Measurements from ENCODE around the gene ZNF790. TPM values are rescaled to one million over a fixed set of nuclear protein-coding genes. Genes with fewer than 3 reads are reported as not detected.

The ZNF790 gene
- total and polyA plus RNA-seq, 2 of the 13 experiments (the other 11 are each of a cell fraction or from before 2014, with no cell fraction given) = 1.3 to 5.3 TPM

GRCh38 chr19:36837906-36838783 lies at the start of gene ZNF790 (continued):
- TF ChIP-seq ZNF407 (CRISPR knock-in tag; IDR thresholded peaks at IDR 0.05; ENCODE audit: not compliant biosample characterization) (no peak), ARNTL (CRISPR knock-in tag; IDR thresholded peaks at IDR 0.05) (no peak), TCF7 (IDR thresholded peaks at IDR 0.05; ENCODE audit: low read depth) (no peak), MBD4 (IDR thresholded peaks at IDR 0.05; ENCODE audit: borderline replicate concordance, low read length) (no peak), ZSCAN30 (CRISPR knock-in tag; IDR thresholded peaks at IDR 0.05) (no peak; the same call in 1 of the 2 replicates), ZNF354B (CRISPR knock-in tag; IDR thresholded peaks at IDR 0.05) (no peak), NFKBIZ (CRISPR knock-in tag; IDR thresholded peaks at IDR 0.05) (no peak), SMYD3 (CRISPR knock-in tag; IDR thresholded peaks at IDR 0.05) (no peak; the same call in 1 of the 2 replicates), GMEB1 (CRISPR knock-in tag; IDR thresholded peaks at IDR 0.05; ENCODE audit: borderline replicate concordance) (peak; percentile 96), TP53 (CRISPR knock-in tag; conservative IDR thresholded peaks at IDR 0.05) (peak; percentile 76; the same call in 1 of the 2 replicates), REXO4 (CRISPR knock-in tag; IDR thresholded peaks at IDR 0.05; ENCODE audit: borderline replicate concordance) (no peak), ZSCAN21 (CRISPR knock-in tag; IDR thresholded peaks at IDR 0.05; ENCODE audit: borderline replicate concordance) (peak; percentile 78), GATAD1 (CRISPR knock-in tag; IDR thresholded peaks at IDR 0.05) (peak; percentile 84), ATF7 (IDR thresholded peaks at IDR 0.05) (no peak), ATF7 (CRISPR knock-in tag; IDR thresholded peaks at IDR 0.05) (no peak), NFE2L2 (IDR thresholded peaks at IDR 0.05; ENCODE audit: low read length) (no peak)
